GM19238 (cell line): ENCODE results near the gene MSTN.
"Not testable (repeated sequence)": the region's sequence is repeated elsewhere in the genome, so short reads cannot be mapped to it uniquely, and the experiment has no call there.

Source experiments
- DNase-seq: peaks from one replicate; pipeline ENCODE4 v3.0.0; 2011; ENCODE audit warnings: low spot score; ENCODE audit not compliant: insufficient read length

Gene MSTN

GRCh38 chr2:190065839-190066238, 3.3 kb upstream of the MSTN start:
- no peak for DNase-seq

GRCh38 chr2:190063624-190064023, 1.1 kb upstream of the MSTN start:
- no peak for DNase-seq

- no peak for DNase-seq
Measured at GRCh38 chr2:190062053-190062452, 476 bp downstream of the MSTN start.

GRCh38 chr2:190060626-190061025, 1.9 kb downstream of the MSTN start:
- DNase-seq: no peak

GRCh38 chr2:190060019-190060418, 2.5 kb downstream of the MSTN start:
- DNase-seq: no peak

GRCh38 chr2:190053426-190053825, 9.1 kb downstream of the MSTN start:
- no peak for DNase-seq

- DNase-seq: no peak
Measured at GRCh38 chr2:190052307-190052706, 10.2 kb downstream of the MSTN start.

- no peak for DNase-seq
Measured at GRCh38 chr2:190051223-190051622, 11.3 kb downstream of the MSTN start.

- DNase-seq: no peak
Measured at GRCh38 chr2:190050001-190050400, 12.5 kb downstream of the MSTN start.

- no peak for DNase-seq
Measured at GRCh38 chr2:190044866-190045265, 17.7 kb downstream of the MSTN start.

GRCh38 chr2:190043441-190043840, 19.1 kb downstream of the MSTN start:
- DNase-seq: no peak

GRCh38 chr2:190036071-190036470, 26.5 kb downstream of the MSTN start:
- DNase-seq: no peak

GRCh38 chr2:190034417-190034816, 28.1 kb downstream of the MSTN start:
- not testable (repeated sequence) for DNase-seq

- DNase-seq: no peak
Measured at GRCh38 chr2:190031969-190032618, 30.4 kb downstream of the MSTN start.

- no peak for DNase-seq
Measured at GRCh38 chr2:190023860-190024259, 38.7 kb downstream of the MSTN start.

GRCh38 chr2:190020720-190021119, 41.8 kb downstream of the MSTN start:
- DNase-seq: no peak

GRCh38 chr2:190017837-190018236, 44.7 kb downstream of the MSTN start:
- no peak for DNase-seq

GRCh38 chr2:190015969-190016368, 46.6 kb downstream of the MSTN start:
- DNase-seq: not testable (repeated sequence)
